ENCODE data around the gene TJP3. TPM values are rescaled to one million over a fixed set of nuclear protein-coding genes. Genes with fewer than 3 reads are reported as not detected.
"Not testable (repeated sequence)": the region's sequence is repeated elsewhere in the genome, so short reads cannot be mapped to it uniquely, and the experiment has no call there.

The TJP3 gene
- total RNA-seq, 1 donor from 2014 or later: 21.7 TPM

DNA sequence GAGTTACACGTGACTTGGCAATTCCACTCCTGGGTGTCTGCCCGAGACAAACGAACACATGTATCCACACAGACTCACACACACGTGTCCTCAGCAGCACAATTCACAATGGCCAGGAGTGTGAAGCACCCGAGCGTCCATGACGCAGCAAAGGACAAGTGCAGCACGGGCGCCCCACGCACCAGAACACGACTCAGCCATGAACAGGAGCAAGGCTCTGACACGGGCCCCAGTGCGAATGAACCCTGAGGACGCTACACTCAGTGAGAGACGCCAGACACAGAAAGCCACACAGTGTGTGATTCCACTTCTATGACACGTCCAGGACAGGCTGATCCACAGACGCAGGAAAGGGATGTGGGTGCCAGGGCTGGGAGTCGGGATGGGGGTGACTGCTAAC, 44.3 kb upstream of the TJP3 start:
- Mint-ChIP-seq H3K27me3 (ENCODE audit: low read depth) (no peaks in the 10 kb centered on the region), H3K4me3 (no peak overlapping the region), H3K36me3 (peaks cover 26% of the 10 kb centered on the region), H3K27ac (no peak overlapping the region), H3K9me3 (no peaks in the 10 kb centered on the region), H3K4me1 (peaks cover 7% of the 10 kb centered on the region)
- TF ChIP-seq, protein P1, sequence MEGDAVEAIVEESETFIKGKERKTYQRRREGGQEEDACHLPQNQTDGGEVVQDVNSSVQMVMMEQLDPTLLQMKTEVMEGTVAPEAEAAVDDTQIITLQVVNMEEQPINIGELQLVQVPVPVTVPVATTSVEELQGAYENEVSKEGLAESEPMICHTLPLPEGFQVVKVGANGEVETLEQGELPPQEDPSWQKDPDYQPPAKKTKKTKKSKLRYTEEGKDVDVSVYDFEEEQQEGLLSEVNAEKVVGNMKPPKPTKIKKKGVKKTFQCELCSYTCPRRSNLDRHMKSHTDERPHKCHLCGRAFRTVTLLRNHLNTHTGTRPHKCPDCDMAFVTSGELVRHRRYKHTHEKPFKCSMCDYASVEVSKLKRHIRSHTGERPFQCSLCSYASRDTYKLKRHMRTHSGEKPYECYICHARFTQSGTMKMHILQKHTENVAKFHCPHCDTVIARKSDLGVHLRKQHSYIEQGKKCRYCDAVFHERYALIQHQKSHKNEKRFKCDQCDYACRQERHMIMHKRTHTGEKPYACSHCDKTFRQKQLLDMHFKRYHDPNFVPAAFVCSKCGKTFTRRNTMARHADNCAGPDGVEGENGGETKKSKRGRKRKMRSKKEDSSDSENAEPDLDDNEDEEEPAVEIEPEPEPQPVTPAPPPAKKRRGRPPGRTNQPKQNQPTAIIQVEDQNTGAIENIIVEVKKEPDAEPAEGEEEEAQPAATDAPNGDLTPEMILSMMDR (IDR thresholded peaks at IDR 0.05; ENCODE audit: unreplicated experiment): no peak
- no peak for DNase-seq (ENCODE audit: low spot score in 2 of 2, unreplicated experiment in 2 of 2)

DNA sequence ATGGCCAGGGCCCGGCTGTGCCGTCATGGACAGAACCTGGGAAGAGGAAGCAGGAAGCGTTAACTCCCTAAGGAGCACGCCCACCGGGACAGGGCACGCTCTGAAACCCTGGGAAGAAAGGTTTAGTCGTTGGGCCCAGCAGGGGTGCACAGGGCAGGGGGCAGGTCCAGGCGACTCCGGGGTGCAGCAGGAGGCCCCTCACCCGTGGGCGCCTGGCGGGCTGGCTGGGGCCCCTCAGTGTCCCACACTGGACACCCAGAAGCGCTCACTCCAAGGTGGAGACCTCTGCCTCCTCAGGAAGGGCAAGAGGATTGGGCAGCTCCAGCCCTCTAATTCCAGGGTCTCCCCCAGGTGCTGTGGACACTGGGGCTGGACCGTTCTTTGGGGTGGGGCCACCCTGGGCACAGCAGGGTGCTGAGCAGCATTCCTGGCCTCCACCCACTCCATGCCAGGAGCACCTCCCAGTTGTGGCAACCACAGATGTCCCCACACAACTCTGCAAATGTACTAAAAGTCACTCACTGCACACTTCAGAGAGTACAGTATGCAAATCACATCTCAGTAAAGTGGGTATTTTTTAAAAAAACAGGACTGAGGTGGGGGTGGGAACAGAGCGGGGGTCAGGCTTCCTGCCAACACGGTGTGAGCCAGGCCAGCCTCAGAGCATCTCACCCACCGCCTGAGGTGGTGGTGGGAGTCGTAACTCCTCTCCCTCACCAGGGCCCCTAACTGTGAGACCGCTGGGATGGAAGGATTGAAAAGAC, 43.1 kb upstream of the TJP3 start:
- H3K4me1 Mint-ChIP-seq: peaks cover 9% of the 10 kb centered on the region
- peaks cover 26% of the 10 kb centered on the region for H3K36me3 Mint-ChIP-seq
- H3K4me3 Mint-ChIP-seq: no peak overlapping the region
- H3K27me3 Mint-ChIP-seq (ENCODE audit: low read depth): no peaks in the 10 kb centered on the region
- TF ChIP-seq, protein P1 (IDR thresholded peaks at IDR 0.05; ENCODE audit: unreplicated experiment): no peak
- H3K9me3 Mint-ChIP-seq: no peaks in the 10 kb centered on the region
- H3K27ac Mint-ChIP-seq: no peak overlapping the region
- DNase-seq (ENCODE audit: low spot score in 2 of 2, unreplicated experiment in 2 of 2): no peak

DNA sequence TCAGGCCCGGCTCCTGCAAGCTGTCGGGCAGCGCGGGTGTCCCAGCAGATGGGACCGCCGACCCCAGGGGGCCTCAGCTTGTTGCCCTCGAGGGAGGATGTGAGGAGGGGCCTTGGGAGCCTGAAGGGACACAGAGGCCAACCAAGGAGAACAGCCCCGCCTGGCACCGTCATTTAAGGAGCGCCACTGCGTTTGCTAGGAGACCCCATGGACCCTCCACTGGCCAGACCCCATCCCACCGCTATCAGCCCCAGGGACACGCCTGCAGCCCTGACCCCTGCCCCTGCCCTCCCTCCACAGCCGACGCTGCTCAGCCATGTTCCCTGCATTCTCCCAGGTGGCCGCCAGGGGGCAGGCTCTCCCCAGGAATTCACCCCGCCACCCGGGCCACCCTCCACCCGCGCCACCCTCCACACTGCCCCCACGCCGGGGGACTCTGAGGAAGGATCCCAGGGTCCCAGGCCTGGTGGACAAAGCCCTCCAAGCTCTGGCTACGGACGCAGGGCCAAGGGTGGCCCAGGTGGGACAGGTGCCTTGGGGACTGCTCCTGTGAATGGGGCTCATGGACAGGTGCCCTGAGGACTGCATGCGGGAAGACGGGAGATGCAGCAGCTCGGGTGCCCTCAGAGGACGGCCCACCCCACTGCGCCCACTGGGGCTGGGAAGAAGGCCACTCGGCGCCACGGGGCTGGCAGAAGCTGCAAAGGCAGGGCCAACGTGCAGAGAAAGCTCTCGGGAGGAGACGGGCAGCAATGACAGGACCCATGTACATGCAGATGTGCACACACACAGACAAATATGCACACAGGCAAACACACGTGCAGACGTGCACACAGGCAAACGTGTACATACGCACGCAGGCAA, 42.3 kb upstream of the TJP3 start:
- Mint-ChIP-seq H3K27ac (no peak overlapping the region), H3K27me3 (ENCODE audit: low read depth) (no peaks in the 10 kb centered on the region), H3K4me1 (peaks cover 14% of the 10 kb centered on the region), H3K4me3 (no peak overlapping the region), H3K36me3 (peaks cover 20% of the 10 kb centered on the region), H3K9me3 (no peaks in the 10 kb centered on the region)
- TF ChIP-seq, protein P1 (IDR thresholded peaks at IDR 0.05; ENCODE audit: unreplicated experiment): peak; percentile 99
- DNase-seq (ENCODE audit: low spot score in 2 of 2, unreplicated experiment in 2 of 2): peak; percentile 63 to 86

GRCh38 chr19:3666545-3666856, 41.7 kb upstream of the TJP3 start:
- Mint-ChIP-seq H3K36me3 (peaks cover 16% of the 10 kb centered on the region), H3K4me1 (peaks cover 18% of the 10 kb centered on the region)
- not testable (repeated sequence) for DNase-seq (ENCODE audit: low spot score in 2 of 2, unreplicated experiment in 2 of 2); H3K27ac Mint-ChIP-seq; H3K27me3 Mint-ChIP-seq (ENCODE audit: low read depth); H3K9me3 Mint-ChIP-seq; H3K4me3 Mint-ChIP-seq

DNA sequence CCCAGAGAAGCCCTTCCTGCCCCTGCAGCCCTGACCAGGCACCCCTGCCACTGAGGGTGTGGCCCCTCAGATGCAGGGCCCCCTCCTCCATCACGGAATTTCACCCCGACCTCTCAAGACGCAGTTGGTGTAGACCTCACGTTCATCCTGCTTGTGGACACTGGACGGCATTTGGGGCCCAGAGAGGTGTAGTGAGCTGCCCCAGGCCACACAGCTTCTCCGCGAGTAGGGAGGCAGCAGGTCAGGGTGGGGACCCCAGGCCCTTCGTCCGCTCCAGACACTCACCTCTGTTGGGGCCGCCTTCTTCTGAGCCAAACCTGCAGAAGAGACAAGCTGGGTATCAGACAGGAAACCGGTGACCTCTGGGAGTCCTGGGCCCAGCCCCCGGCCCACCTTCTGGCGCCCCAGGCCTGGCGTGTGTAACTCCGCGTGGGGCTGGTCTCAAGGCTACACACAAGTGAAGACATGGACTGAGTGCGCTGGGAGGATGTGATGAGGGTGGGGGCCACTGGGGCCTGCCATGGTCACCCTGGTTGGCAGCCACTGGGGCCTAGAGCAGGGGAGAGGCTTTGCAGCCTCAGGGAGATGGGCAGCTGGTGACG, 41.0 kb upstream of the TJP3 start:
- Mint-ChIP-seq H3K27ac (no peak overlapping the region), H3K27me3 (ENCODE audit: low read depth) (no peaks in the 10 kb centered on the region), H3K36me3 (peaks cover 13% of the 10 kb centered on the region), H3K9me3 (no peaks in the 10 kb centered on the region), H3K4me3 (no peak overlapping the region), H3K4me1 (peaks cover 22% of the 10 kb centered on the region)
- TF ChIP-seq, protein P1 (IDR thresholded peaks at IDR 0.05; ENCODE audit: unreplicated experiment): no peak
- no peak for DNase-seq (ENCODE audit: low spot score in 2 of 2, unreplicated experiment in 2 of 2)

DNA sequence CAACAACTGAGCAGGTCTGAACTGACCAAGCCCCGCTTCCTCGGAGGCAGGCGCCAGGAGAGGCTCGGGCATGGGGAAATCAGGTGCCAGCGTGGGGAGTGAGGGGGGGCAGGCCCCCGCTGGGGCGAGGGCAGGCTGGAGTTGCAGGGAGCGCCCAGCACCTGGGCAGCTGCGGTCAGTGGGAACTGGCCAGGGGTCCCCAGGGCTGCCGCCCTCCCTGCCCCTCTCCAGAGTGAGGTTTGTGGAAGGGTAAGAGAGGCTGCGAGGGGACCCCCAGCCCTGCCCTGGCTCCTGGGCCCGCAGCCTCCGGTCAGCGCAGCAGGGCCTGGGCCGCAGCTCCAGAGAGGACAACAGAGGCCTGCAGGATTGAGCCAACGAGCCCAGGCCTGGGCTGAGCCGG, 40.4 kb upstream of the TJP3 start:
- Mint-ChIP-seq H3K27ac (no peak overlapping the region), H3K36me3 (peaks cover 13% of the 10 kb centered on the region), H3K9me3 (no peaks in the 10 kb centered on the region), H3K4me3 (no peak overlapping the region), H3K4me1 (peaks cover 25% of the 10 kb centered on the region), H3K27me3 (ENCODE audit: low read depth) (no peaks in the 10 kb centered on the region)
- TF ChIP-seq, protein P1 (IDR thresholded peaks at IDR 0.05; ENCODE audit: unreplicated experiment): no peak
- DNase-seq (ENCODE audit: low spot score in 2 of 2, unreplicated experiment in 2 of 2): no peak
